ENCODE results near the gene SPIRE2.
"Not testable (repeated sequence)": the region's sequence is repeated elsewhere in the genome, so short reads cannot be mapped to it uniquely, and the experiment has no call there.

The SPIRE2 gene

DNA sequence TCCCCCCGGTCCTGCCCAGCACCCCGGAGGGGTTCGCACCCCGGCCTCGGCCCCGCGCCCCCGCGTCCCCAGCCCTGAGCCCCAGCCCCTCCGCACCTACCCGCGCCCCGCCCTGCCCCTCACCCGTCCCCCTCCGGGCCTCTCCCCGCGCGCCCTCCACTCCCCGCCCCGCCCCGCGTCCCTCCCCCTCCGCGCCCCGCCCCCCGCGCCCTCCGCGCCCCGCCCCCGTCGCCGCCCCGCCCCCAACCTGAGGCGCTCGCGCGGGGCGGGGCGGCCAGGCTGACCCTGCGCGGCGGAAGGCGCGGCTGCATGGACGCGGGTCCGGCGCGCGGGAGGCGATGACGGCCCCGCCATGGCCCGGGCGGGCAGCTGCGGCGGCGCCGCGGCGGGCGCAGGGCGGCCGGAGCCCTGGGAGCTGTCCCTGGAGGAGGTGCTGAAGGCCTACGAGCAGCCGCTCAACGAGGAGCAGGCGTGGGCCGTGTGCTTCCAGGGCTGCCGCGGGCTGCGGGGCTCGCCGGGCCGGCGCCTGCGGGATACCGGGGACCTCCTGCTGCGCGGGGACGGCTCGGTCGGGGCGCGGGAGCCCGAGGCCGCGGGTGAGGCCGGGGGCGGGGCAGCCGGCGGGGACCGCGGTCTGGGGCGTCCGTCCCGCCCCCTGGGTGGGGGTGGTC is at the start of gene SPIRE2:
Gene SPIRE2, plus strand, starts transcription at position 277 of the 671 bp plus-strand sequence. Its CDS starts 76 bp downstream, at position 353.
- peak; percentile 54 to 61 for DNase-seq

GRCh38 chr16:89779231-89779908 is 48.9 kb upstream of the SPIRE2 start:
- no peak for DNase-seq

GRCh38 chr16:89779909-89780305 is 48.4 kb upstream of the SPIRE2 start:
- no peak for DNase-seq

- no peak for DNase-seq
Measured at GRCh38 chr16:89782489-89782888, 45.8 kb upstream of the SPIRE2 start.

- DNase-seq = not testable (repeated sequence)
Measured at GRCh38 chr16:89783952-89784351, 44.3 kb upstream of the SPIRE2 start.

DNA sequence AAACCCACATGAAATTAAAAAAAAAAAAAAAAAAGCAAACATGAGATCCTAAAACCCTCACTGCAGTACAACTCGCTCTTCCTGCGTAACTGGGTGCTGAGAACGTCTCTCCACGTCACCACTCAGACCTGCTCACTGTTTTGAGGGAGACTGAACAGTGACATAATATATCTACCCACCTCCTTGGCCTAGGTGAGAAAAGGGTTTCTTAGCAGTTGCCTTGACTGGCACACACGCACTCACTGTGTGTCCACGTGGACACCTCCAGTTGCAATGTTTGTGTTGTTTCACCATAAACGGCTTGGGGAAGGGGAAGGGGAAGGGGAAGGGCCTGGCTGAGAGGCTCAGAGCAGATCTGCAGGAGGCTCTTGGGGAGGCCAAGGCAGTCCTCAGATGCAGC is 43.9 kb upstream of the SPIRE2 start:
- DNase-seq = no peak

DNA sequence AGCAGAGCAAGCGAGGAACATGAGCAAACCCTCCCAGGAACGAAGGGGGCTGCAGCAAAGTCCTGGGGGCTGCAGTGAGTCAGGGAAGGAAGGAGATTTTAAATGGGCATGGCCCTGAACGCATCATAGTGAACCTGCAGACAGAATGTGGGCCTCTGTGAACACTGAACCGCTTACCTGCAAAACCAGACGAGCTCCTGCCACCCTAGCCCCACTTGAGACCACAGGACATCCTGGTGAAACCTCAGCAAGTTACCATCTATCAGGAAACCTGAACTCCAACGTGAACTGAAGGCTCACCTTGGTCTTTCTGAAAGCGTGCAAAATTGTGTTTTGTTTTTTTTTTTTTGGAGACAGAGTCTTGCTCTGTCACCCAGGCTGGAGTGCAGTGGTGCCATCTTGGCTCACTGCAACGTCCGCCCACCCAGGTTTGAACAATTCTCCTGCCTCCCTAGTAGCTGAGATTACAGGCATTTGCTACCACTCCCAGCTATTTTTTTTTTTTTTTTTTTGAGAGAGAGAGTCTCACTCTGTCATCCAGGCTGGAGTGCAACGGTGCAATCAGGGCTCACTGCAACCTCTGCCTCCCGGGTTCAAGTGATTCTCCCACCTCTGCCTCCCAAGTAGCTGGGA is 42.6 kb upstream of the SPIRE2 start:
- no peak for DNase-seq

DNA sequence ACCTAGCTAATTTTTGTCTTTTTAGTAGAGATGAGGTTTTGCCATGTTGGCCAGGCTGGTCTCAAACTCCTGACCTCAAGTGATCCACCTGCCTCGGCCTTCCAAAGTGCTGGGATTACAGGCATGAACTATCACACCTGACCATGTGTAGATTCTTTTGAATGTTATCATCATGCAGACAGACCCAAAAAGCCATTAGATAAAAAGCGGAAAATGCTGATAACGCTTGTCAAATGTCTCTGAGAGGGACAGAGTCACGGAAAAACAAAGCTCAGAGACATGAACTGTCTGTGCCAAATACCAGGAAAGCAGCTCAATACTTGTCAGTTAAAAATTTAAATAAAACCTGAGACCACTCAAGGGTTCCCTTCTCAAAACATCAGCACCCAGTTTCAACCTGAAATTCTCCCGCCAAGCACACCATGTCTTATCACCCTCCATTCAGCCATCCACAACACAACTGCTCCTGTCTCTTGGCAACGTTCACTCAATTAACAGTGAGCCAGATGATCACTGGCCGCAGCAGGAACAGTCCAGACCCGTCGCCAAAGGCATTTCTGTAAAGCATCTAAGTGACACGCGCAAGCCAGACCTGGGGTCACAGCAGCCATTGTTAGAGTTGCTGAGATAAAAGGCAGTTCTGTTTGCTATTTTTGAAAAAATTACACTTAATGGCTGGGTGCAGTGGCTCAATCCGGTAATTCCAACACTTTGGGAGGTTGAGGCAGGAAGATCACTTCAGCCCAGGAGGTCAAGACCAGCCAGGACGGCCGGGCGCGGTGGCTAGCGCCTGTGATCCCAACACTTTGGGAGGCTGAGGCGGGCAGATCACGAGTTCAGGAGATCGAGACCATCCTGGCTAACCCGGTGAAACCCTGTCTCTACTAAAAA is 41.6 kb upstream of the SPIRE2 start:
- DNase-seq = no peak

DNA sequence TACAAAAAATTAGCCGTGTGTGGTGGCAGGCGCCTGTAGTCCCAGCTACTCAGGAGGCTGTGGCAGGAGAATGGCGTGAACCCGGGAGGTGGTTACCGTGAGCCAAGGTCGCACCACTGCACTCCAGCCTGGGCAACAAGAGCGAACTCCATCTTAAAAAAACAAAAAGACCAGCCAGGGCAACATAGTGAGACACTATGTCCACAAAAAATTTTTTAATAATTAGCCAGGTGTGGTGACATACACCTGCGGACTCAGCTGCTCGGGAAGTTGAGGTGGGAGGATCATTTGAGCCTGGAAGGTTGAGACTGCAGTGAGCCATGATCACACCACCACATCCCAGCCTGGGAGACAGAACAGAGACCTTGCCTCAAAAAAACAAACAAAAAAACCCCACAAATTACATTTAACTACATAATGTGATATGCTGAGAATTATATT is 40.9 kb upstream of the SPIRE2 start:
- DNase-seq = no peak

- DNase-seq = no peak
Measured at GRCh38 chr16:89791278-89791995, 36.8 kb upstream of the SPIRE2 start.

- peak; percentile 50 to 64 for DNase-seq
Measured at GRCh38 chr16:89793092-89793491, 35.2 kb upstream of the SPIRE2 start.

DNA sequence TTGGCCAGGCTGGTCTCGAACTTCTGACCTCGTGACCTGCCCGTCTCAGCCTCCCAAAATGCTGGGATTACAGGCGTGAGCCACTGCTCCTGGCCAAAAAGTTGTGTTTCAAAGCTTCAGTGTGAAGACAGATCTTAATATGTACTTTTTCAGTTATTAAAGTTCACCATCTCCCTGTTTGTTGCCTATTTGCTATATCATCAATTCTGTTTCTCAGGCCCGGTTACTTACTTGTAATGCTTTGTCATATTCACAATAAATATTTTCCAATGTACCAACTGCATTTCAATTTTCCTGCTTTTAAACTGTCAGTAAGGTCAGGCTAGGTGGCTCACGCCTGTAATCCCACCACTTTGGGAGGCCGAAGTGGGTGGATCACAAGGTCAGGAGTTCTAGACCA is 34.3 kb upstream of the SPIRE2 start:
- no peak for DNase-seq

GRCh38 chr16:89795676-89796075 is 32.6 kb upstream of the SPIRE2 start:
- no peak for DNase-seq

DNA sequence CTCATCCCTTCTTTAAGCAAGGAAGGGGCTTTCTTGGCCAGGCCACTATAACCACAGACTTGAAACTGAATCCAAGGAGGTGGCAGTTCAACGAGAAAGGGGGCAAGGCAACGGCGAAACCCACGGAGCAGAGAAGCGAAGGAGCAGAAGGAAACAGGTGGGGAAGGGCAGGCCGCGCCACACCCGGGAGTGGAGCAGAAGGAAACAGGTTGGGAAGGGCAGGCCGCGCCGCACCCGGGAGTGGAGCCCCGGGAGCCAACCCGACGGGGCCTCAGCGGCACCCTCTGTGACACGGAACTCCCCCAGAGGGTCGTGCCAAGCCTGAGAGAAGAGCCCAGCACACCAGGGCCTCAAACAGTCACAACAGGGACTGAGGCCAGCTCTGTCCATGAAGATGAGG is 32.2 kb upstream of the SPIRE2 start:
- no peak for DNase-seq

- no peak for DNase-seq
Measured at GRCh38 chr16:89798126-89798525, 30.1 kb upstream of the SPIRE2 start.

- no peak for DNase-seq
Measured at GRCh38 chr16:89798832-89799370, 29.4 kb upstream of the SPIRE2 start.

DNA sequence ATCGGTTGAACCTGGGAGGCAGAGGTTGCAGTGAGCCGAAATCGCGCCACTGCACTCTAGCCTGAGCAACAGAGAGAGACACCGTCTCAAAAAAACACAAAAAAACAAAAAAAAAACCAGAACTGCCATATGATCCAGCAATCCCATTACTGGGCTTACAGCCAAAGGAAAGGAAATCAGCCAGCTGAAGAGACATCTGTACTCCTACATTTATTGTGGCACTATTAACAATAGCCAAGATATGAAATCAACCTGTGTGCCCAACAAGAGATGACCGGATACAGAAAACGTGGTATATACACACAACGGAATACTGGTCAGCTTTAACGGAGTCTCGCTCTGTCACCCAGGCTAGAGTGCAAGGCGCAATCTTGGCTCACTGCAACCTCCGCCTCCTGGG is 26.5 kb upstream of the SPIRE2 start:
- DNase-seq = no peak

DNA sequence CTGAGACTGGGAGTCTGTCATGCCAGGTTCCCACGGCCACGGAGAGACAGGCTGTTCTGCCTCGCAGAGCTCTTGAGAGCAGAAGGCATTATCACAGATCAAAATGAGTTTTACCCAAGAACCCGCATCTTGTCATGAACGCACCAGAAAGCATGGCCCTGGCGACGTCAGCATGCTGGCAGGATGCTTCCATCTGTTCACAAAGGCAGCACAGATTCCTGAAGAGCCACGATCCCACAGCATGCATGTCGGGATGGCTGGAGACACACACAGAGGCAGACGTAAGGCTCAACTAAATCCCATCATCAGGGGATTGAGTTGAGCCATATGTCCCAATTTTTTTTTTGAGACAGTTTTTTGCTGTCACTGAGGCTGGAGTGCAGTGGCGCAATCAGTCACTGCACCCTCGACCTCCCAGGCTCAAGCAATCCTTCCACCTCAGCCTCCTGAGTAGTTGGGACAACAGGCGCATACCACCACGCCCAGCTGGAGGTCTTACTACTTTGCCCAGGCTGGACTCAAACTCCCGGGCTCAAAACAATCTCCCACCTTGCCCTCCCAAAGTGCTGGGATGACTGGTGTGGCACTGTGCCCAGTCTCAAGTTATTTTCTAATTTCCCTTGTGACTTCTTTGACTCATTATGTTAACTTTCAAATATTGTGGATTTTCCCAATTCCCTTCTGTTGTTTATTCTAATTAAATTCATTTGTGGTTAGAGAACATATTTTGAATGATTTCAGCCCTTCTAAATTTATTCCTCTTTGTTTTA is 23.0 kb upstream of the SPIRE2 start:
- no peak for DNase-seq

- DNase-seq = not testable (repeated sequence)
Measured at GRCh38 chr16:89806589-89807193, 21.6 kb upstream of the SPIRE2 start.

GRCh38 chr16:89808475-89808874 is 19.8 kb upstream of the SPIRE2 start:
- no peak for DNase-seq

GRCh38 chr16:89811321-89811720 is 17.0 kb upstream of the SPIRE2 start:
- DNase-seq = no peak

Data from activated CD4-positive, alpha-beta T cell treated with anti-CD3 and anti-CD28 coated beads for 4 hours (primary cell).